GM21367 (cell line): ENCODE results near the gene ZC3H11A.

Source experiments
- ATAC-seq: cut with Tn5 transposase; IDR thresholded peaks from one replicate; pipeline ENCODE4 v1.9.1; 2021; ENCODE audit not compliant: unreplicated experiment

The ZC3H11A gene

DNA sequence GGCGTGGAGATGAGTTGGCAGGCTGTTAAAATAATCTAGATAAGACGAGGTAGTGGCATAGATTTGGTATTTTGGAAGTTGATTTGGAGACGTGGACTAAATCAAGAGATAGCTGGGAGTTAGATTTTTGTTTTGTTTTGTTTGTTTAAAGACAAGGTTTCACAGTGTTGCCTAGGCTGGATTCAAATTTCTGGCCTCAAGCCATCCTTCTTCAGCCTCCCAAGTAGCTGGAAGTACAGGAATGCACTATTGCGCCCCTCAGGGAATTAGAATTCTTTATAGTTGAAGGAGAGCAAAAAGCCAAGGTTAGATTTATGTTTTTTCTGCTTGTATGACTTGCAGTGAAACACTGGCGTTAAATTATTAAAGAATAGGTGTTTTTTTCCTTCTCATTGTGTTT is 43.7 kb downstream of the ZC3H11A start:
- no peak for ATAC-seq

DNA sequence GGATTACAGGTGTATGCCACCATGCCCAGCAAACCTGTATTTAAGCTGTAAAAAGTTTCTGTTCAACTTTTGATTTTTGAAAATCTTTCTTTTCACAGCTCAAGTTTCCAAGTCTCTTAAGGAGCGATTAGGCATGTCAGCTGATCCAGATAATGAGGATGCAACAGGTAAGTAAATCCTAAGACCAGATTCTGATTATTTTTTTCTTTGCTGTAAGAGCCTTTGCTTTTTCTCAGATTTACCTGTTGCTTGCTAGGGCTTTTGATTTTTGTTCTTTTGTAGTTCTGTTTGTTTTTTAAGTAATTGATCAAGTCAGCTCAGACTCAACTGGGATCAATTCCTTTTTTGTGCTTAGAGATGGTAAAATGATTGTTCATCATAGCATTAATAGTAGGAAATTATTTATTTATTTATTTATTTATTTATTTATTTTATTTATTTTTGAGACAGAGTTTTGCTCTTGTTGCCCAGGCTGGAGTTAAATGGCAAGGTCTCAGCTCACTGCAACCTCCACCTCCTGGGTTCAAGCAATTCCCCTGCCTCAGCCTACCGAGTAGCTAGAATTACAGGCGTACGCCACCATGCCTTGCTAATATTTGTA is 44.9 kb downstream of the ZC3H11A start:
- ATAC-seq = no peak

DNA sequence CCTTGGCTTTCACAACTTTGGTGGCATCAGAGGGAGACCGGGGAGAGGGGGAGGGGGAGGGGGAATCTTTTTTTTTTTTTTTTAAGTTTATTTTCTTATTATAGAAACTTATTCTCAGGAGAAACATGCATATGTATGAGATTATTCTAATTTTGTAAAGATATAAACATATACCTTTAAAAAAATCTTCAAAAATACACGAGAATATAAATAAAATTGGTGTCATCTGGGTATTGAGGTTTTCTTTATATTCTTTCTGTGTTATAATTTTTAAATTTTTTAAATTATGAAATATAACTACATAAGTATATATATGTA is 47.1 kb downstream of the ZC3H11A start:
- ATAC-seq = no peak

DNA sequence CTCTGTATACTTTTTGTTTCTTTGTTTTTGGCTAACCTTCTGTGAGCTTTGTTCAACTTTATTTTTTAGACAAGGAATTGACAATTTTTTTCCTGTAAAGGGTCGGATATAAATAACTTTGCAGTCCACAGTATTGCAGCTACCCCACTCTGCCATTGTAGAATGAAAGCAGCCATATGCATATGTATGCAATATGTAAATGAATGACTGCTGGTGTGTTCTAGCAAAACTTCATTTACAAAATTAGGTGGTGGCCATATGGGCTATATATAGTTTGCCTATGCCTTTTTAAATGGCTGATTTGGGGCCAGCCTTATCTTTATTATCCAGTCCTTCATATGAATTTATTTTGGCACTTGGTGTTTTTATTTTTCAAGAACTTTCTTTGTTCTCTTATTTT is 48.0 kb downstream of the ZC3H11A start:
- ATAC-seq = no peak
